Inflammatory macrophage treated with lipopolysaccharide for 1 hour (primary cell): Measurements from ENCODE around the gene CMPK2.
"Not testable (repeated sequence)": the region's sequence is repeated elsewhere in the genome, so short reads cannot be mapped to it uniquely, and the experiment has no call there.

Source experiments
- DNase-seq, 2 donors: peaks; one replicate each; pipeline ENCODE4 v3.0.0-alpha.2; 2020 to 2022

Gene CMPK2

GRCh38 chr2:6879011-6879410, 13.3 kb upstream of the CMPK2 start:
- DNase-seq, result no peak

DNA sequence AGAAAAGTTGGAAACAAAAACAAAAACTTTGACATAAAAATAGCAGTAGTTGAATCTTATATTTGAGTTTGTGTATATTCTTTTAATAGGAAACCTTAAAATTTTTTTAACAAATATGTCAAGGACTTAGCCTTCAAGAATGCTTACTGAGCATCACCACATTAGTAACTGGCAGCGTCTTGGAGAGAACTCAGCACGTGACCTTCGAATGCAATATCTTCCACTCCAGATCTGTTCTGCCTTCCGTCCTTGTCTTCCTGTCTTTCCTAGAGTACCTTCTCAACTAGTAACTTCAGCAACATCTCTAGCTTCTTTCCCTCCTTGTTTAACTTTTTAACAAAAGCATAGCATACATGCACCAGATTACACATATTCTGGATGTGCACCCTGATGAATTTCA, 12.8 kb upstream of the CMPK2 start:
- DNase-seq, result no peak

- DNase-seq, result peak; percentile 58 to 87
Measured at GRCh38 chr2:6877402-6878304, 11.9 kb upstream of the CMPK2 start, which contains the start of gene RSAD2. Gene RSAD2 (plus strand): TSS chr2:6877777. CDS start chr2:6877801, 24 bp downstream.

- DNase-seq, result peak in 1 of 2 donors; percentile 56
Measured at GRCh38 chr2:6876309-6876708, 10.6 kb upstream of the CMPK2 start.

DNA sequence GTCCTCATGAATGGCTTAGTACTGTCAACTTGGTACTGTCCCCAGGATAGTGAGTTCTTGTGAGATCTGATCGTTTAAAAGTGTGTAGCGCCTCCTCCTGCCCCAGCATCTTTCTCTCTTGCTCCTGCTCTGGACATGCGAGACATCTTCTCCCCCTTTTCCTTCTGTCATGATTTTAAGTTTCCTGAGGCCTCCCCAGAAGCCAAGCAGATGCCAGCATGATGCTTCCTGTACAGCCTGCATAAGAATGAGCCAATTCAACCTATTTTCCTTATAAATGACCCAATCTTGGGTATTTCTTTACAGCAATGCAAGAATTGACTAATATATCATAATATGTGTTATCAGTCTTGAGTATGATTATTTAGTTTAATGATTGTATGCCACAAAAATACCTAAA, 8.3 kb upstream of the CMPK2 start:
- no peak for DNase-seq

- peak in 1 of 2 donors; percentile 42 for DNase-seq
Measured at GRCh38 chr2:6872394-6872793, 6.7 kb upstream of the CMPK2 start.

DNA sequence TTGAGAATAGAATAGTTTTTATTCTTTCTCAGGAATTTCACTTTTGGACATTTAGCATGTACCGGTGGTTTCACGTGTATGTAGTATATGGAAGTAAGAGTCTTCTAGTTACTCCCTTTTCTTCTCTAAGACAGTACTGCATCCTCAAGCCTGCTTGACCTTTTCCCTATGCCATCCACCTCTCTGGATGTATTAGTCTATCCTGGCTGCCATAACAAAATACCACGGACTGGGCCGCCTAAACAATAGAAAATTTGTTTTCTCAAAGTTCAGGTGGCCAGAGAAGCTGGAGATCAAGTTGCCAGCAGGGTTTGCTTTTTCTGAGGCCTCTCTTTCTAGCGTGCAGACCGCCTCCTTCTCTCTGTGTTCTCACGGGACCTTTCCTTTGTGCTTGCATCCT, 1.3 kb upstream of the CMPK2 start:
- DNase-seq, result no peak

GRCh38 chr2:6866275-6866671, 566 bp upstream of the CMPK2 start:
- DNase-seq, result no peak

DNA sequence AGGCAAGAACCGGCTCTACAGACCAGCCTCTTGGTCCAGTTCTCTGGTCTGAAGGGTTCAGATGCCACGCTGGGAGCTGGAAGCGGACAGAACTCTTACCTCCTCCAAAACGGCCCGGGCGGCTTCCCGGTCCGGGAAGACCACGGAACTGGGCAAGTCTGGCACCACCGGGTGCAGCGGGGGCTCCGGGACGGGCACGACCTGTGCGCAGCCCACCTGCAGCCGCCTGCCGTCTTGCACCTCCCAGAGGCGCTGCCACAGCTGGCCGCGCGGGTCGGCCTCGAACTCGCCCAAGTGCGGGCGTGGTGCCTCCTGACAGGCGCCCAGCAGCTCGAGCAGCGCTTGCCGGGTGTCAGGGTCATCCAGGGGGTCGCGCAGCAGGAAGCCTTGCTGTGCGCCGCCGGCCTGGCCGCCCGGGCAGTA, 773 bp downstream of the CMPK2 start:
- DNase-seq, result peak in 1 of 2 donors; percentile 23

DNA sequence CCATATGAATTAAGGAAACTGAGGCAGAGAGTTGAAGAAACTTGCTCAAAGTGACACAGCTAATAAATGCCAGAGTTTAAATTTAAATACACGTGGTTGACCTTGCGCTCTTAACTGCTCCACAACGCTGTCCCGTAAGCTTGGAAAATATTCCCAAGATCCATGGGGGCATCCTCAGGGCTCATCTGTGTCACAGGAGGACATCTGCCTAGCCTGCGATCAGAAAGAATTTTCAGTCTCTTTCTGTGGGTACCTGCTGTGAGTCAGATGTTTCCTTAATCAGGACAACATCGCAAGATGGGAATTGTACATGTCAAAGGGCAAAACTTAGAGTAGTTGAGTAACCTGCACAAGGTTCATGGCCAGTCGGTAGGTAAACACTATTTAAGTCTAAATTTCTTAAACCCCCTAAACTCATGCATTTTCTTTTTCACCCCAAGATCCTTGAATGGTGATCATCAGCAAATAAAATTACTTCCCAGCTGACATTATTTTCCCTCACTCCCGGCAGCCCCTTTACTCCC, 1.4 kb downstream of the CMPK2 start:
- DNase-seq, result no peak

- DNase-seq, result peak; percentile 65 to 68
Measured at GRCh38 chr2:6863792-6864191, 1.9 kb downstream of the CMPK2 start.

GRCh38 chr2:6860296-6860695, 5.4 kb downstream of the CMPK2 start:
- no peak for DNase-seq

GRCh38 chr2:6858466-6859027, 7.2 kb downstream of the CMPK2 start:
- DNase-seq, result not testable (repeated sequence)

GRCh38 chr2:6856548-6856920, 9.2 kb downstream of the CMPK2 start:
- no peak for DNase-seq

GRCh38 chr2:6855860-6856547, 9.7 kb downstream of the CMPK2 start:
- DNase-seq, result no peak

DNA sequence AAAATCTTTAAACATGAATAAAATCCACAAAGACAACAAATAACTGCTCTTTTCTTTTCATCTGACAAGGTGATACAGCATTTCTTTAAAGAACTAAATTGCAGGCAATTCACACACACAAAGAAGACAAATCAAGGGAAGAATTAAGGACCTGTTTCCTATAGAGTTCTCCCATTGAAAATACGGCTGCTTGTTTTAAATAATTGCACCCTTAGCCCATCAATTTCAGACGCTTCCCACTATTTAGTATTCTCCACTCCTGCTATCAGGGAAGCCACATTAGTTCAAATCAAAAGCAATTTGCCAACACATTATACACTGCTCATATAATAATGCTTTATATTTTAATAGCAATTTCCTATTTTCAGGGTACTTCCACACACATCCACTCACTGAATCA, 11.3 kb downstream of the CMPK2 start:
- no peak for DNase-seq

GRCh38 chr2:6852195-6852594, 13.5 kb downstream of the CMPK2 start:
- no peak for DNase-seq

GRCh38 chr2:6846967-6847681, 18.6 kb downstream of the CMPK2 start:
- no peak for DNase-seq

- no peak for DNase-seq
Measured at GRCh38 chr2:6846540-6846939, 19.2 kb downstream of the CMPK2 start.

DNA sequence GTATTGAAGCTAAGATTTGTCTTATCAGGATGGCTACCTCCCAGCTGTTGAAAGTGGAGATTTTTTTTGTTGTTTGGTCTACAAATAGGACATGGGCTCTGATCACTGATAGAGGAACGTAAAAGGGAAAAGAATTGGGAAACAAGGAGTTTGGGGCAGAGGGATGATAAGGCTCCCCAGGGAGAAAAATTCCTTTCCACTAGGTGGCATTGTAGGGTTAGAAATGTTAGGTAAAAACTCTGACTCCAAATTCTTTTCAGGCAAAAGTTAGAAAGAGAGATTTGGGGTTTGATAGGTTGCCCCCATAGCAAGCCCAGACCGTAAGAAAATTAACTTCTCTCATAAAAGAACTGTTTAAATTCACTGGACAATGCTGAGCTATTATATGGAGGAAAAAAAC, 19.8 kb downstream of the CMPK2 start:
- peak in 1 of 2 donors; percentile 45 for DNase-seq

- DNase-seq, result no peak
Measured at GRCh38 chr2:6845312-6845711, 20.4 kb downstream of the CMPK2 start.

DNA sequence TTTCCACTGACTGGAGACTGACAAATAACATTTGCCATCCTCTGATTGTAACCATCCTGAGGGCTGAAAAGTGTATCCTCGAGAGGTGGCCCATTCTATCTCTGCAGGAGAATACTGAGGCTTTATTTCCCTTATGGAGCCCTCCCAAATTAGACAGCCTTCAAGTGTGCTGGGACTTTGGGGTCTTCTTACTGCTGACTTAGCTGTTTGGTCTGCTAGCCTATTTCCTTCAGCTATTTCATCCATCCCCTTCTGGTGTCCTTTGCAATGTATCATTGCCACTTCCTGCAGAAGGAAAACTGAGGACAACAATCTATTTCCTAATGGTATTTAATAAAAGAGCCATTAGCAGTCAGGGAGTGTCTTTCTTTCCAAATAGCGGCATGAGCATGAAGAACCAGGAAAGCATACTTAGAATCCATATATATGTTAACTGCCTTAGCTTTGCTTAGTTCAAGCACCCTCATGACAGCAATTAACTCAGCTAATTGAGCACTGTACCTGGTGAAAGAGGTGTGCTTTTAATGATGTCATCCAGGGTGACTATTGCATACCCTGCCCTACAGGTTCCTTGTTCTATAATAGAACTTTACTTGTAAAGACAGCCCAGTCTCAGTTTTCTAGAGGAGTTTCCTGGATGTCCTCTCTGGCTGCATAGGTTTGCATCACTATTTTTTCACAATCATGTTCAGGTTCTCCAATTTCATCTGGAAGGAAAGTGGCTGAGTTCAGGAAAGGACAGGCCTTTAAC, 24.0 kb downstream of the CMPK2 start:
- DNase-seq, result no peak
